Ovary (tissue), 3 donors: Measurements from ENCODE around the gene STARD8.

Source experiments
- CTCF ChIP-seq, 3 donors: fragments of 450-650 bp in 2 of 3; fragments of 200-600 bp in 1 of 3; IDR thresholded peaks; one replicate each; pipeline versions ENCODE4 v1.5.1 to v1.8.0; 2016 to 2022; ENCODE audit warnings: antibody characterized with exemption in 3 of 3, mild to moderate bottlenecking in 1 of 3
- EP300 ChIP-seq: sonication (generic); formaldehyde crosslinking; IDR thresholded peaks from one replicate; pipeline ENCODE4 v1.6.1; 2017; ENCODE audit warnings: antibody characterized with exemption
- POLR2A ChIP-seq: fragments of 450-650 bp; IDR thresholded peaks from one replicate; pipeline ENCODE4 v1.6.1; 2017; ENCODE audit warnings: antibody characterized with exemption, mild to moderate bottlenecking, moderate library complexity
- donor health status: DM: no; HTN: no; CAD: no.

DNA sequence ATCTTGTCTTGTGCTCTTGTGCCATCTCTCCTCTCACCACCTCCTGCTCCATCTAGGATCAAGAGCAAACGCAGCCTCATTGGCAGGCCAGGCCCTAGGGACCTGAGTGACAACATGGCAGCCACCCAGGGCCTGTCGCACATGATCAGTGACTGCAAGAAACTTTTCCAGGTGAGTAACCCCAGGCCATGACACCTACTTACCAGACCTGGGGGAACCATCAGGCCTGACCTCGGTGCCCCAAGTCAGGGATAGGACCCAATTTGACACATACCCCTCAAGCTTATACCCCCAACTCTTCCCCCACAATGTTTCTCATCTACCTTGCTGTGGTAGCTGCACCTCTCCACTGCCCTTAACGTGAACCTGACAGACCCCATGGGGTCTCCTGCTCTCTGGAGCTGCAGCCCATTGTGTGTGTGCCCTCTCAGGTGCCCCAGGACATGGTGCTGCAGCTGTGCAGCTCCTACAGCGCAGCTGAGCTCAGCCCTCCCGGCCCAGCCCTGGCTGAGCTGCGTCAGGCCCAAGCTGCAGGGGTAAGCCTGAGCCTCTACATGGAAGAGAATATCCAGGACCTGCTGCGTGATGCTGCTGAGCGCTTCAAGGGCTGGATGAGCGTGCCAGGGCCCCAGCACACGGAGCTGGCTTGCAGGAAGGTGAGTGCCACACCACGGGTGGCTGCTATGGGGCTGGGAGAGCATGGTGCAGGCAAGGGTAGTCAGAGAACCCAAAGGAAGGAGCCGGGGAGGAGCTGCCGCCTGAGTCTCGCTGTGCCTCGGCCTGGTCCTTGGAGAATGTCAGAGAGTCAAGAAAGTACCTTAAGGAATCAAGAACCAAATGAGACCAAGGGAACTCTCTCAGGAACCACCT is 74.8 kb downstream of the STARD8 start:
- TF ChIP-seq POLR2A (no peak), EP300 (no peak), CTCF (IDR thresholded peaks at IDR 0.05) (no peak)
